Glutamatergic neuron (in vitro differentiated cells): ENCODE measurements around the gene ITGA8. TPM values are rescaled to one million over a fixed set of nuclear protein-coding genes. Genes with fewer than 3 reads are reported as not detected.

Experiments used
- DNase-seq: peaks from one replicate; pipeline ENCODE4 v3.0.0; 2022
- H3K27ac Mint-ChIP-seq: one replicate; pipeline ENCODE4 v1.8.0; 2020; ENCODE audit warnings: mild to moderate bottlenecking, mixed read lengths, inconsistent platforms; ENCODE audit not compliant: unreplicated experiment
- H3K27me3 Mint-ChIP-seq: one replicate; pipeline ENCODE4 v1.8.0; 2020; ENCODE audit warnings: mild to moderate bottlenecking, moderate library complexity, mixed read lengths, inconsistent platforms; ENCODE audit not compliant: unreplicated experiment
- H3K36me3 Mint-ChIP-seq: one replicate; pipeline ENCODE4 v1.8.0; 2020; ENCODE audit warnings: mild to moderate bottlenecking, mixed read lengths, inconsistent platforms; ENCODE audit not compliant: unreplicated experiment
- H3K4me1 Mint-ChIP-seq: one replicate; pipeline ENCODE4 v1.8.0; 2020; ENCODE audit warnings: mild to moderate bottlenecking, low read depth, mixed read lengths, inconsistent platforms; ENCODE audit not compliant: unreplicated experiment
- H3K4me3 Mint-ChIP-seq: one replicate; pipeline ENCODE4 v1.8.0; 2020; ENCODE audit warnings: mild to moderate bottlenecking, mixed read lengths, inconsistent platforms; ENCODE audit not compliant: unreplicated experiment
- H3K9me3 Mint-ChIP-seq: one replicate; pipeline ENCODE4 v1.8.0; 2020; ENCODE audit warnings: mild to moderate bottlenecking, moderate library complexity, mixed read lengths, inconsistent platforms; ENCODE audit not compliant: unreplicated experiment
- total RNA-seq: library from RNA; stranded (reverse); fragmentation: NEBNext Ultra II Directional; extraction: Animal tissue kit (Norgen Biotek cat#: 25700); gene quantifications from one replicate; pipeline ENCODE4 v1.2.1, GENCODE V29; 2021; ENCODE audit not compliant: unreplicated experiment
- TF ChIP-seq, protein P1 (sequence below): fragments of 200-600 bp; sonication (generic); IDR thresholded peaks from one replicate; pipeline ENCODE4 v1.5.0; 2021; ENCODE audit not compliant: partially characterized antibody, unreplicated experiment

Gene ITGA8
- total RNA-seq, 1 donor from 2014 or later, result 0.93 TPM

DNA sequence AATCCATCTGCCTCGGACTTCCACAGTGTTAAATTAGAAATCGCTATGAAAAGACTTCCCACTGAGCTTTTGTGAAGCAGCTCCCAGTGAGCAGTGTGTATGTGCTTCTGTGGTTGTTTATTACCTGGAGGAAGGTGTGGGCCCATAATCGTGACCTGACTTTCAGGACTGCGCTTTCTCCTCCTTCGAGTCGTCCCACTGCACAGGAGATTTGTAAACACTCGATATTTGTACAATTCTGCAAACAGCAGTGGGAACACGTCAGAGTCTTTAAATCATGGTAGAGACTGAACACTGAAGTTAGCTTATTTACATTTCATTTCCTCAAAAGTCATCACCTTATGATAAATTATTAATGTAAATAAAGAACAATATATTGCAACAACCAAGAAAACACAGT is 171.4 kb downstream of the ITGA8 start:
- Mint-ChIP-seq H3K9me3 (peaks cover 1% of the 10 kb centered on the region), H3K27ac (no peak overlapping the region), H3K27me3 (peaks cover 7% of the 10 kb centered on the region), H3K36me3 (peaks cover 5% of the 10 kb centered on the region), H3K4me3 (no peak overlapping the region), H3K4me1 (no peaks in the 10 kb centered on the region)
- DNase-seq, result no peak
- TF ChIP-seq, protein P1, sequence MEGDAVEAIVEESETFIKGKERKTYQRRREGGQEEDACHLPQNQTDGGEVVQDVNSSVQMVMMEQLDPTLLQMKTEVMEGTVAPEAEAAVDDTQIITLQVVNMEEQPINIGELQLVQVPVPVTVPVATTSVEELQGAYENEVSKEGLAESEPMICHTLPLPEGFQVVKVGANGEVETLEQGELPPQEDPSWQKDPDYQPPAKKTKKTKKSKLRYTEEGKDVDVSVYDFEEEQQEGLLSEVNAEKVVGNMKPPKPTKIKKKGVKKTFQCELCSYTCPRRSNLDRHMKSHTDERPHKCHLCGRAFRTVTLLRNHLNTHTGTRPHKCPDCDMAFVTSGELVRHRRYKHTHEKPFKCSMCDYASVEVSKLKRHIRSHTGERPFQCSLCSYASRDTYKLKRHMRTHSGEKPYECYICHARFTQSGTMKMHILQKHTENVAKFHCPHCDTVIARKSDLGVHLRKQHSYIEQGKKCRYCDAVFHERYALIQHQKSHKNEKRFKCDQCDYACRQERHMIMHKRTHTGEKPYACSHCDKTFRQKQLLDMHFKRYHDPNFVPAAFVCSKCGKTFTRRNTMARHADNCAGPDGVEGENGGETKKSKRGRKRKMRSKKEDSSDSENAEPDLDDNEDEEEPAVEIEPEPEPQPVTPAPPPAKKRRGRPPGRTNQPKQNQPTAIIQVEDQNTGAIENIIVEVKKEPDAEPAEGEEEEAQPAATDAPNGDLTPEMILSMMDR, result no peak

DNA sequence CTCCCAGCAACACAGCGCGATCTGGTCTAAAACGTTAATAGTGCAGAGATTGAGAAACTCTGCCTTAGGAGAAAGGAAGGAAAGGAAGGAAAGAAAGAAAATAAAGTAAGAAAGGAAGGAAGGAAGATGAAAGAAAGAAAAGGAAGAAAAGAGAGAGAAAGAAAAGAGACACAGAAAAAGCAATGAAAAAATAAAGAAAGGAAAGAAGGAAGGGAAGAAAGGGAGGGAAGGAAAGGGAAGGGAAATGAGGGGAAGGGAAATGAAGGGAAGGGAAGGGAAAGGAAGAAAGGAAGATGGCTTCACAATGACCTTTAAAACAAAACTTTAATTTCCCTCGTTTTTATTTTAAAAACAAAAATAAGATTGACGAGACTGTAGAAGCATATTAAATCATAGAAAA is 173.1 kb downstream of the ITGA8 start:
- H3K27me3 Mint-ChIP-seq, result peaks cover 7% of the 10 kb centered on the region
- H3K4me3 Mint-ChIP-seq, result no peak overlapping the region
- TF ChIP-seq, protein P1, result no peak
- H3K27ac Mint-ChIP-seq, result no peak overlapping the region
- DNase-seq, result no peak
- no peaks in the 10 kb centered on the region for H3K4me1 Mint-ChIP-seq
- H3K36me3 Mint-ChIP-seq, result peaks cover 5% of the 10 kb centered on the region
- peaks cover 1% of the 10 kb centered on the region for H3K9me3 Mint-ChIP-seq

DNA sequence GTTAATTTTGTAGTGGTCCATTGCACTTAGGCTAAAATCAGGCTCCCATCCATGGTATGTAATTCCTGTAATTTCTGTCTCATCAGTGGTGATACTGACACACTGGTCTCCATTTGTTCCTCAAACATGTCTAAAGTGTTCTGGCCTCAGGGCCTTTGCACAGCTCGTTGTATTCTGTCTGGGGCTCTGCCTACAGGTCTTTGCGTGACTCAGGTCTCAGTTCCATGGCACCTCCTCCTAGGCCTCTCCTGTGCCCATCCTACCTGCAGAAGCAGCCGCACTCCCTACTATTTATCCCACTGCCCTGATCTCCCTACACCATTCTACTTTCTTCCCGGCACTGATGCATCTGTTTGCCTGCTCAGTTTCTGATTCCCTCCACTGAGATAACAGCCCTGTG is 173.8 kb downstream of the ITGA8 start:
- Mint-ChIP-seq H3K4me3 (no peak overlapping the region), H3K27me3 (peaks cover 5% of the 10 kb centered on the region), H3K27ac (no peak overlapping the region), H3K4me1 (no peaks in the 10 kb centered on the region), H3K9me3 (peaks cover 1% of the 10 kb centered on the region), H3K36me3 (peaks cover 5% of the 10 kb centered on the region)
- DNase-seq, result no peak
- TF ChIP-seq, protein P1, result no peak

GRCh38 chr10:15545266-15545665 is 174.5 kb downstream of the ITGA8 start:
- H3K27me3 Mint-ChIP-seq, result peaks cover 4% of the 10 kb centered on the region
- DNase-seq, result no peak

GRCh38 chr10:15543994-15544393 is 175.7 kb downstream of the ITGA8 start:
- H3K9me3 Mint-ChIP-seq, result peaks cover 1% of the 10 kb centered on the region
- no peak overlapping the region for H3K27ac Mint-ChIP-seq
- no peaks in the 10 kb centered on the region for H3K4me1 Mint-ChIP-seq
- H3K36me3 Mint-ChIP-seq, result peaks cover 10% of the 10 kb centered on the region
- no peak for DNase-seq
- TF ChIP-seq, protein P1, result no peak
- H3K4me3 Mint-ChIP-seq, result no peak overlapping the region
- H3K27me3 Mint-ChIP-seq, result peaks cover 4% of the 10 kb centered on the region

More at GRCh38 chr10:15545266-15545665, 174.5 kb downstream of the ITGA8 start:
- Mint-ChIP-seq H3K4me1 (no peaks in the 10 kb centered on the region), H3K27ac (no peak overlapping the region), H3K36me3 (peaks cover 5% of the 10 kb centered on the region), H3K4me3 (no peak overlapping the region), H3K9me3 (peaks cover 1% of the 10 kb centered on the region)
- TF ChIP-seq, protein P1, result no peak
